T-helper 22 cell (primary cell): ENCODE results near the gene SLIT3.
"Not testable (repeated sequence)": the region's sequence is repeated elsewhere in the genome, so short reads cannot be mapped to it uniquely, and the experiment has no call there.

Experiments
- DNase-seq: peaks from one replicate; pipeline ENCODE4 v3.0.0-alpha.2; 2020; ENCODE audit warnings: low read depth

The SLIT3 gene

GRCh38 chr5:169219351-169219750 is 81.6 kb downstream of the SLIT3 start:
- DNase-seq: no peak

GRCh38 chr5:169218861-169219260 is 82.1 kb downstream of the SLIT3 start:
- DNase-seq: no peak

- DNase-seq: no peak
Measured at GRCh38 chr5:169218176-169218575, 82.8 kb downstream of the SLIT3 start.

GRCh38 chr5:169216866-169217265 is 84.1 kb downstream of the SLIT3 start:
- no peak for DNase-seq

- no peak for DNase-seq
Measured at GRCh38 chr5:169213479-169213878, 87.5 kb downstream of the SLIT3 start.

GRCh38 chr5:169211761-169212160 is 89.2 kb downstream of the SLIT3 start:
- DNase-seq: not testable (repeated sequence)

- DNase-seq: no peak
Measured at GRCh38 chr5:169204788-169205400, 96.0 kb downstream of the SLIT3 start.

- no peak for DNase-seq
Measured at GRCh38 chr5:169202969-169203368, 98.0 kb downstream of the SLIT3 start.

- no peak for DNase-seq
Measured at GRCh38 chr5:169201597-169201996, 99.3 kb downstream of the SLIT3 start.

GRCh38 chr5:169200125-169200778 is 100.7 kb downstream of the SLIT3 start:
- no peak for DNase-seq

- DNase-seq: no peak
Measured at GRCh38 chr5:169197343-169197742, 103.6 kb downstream of the SLIT3 start.

- no peak for DNase-seq
Measured at GRCh38 chr5:169196059-169196458, 104.9 kb downstream of the SLIT3 start.

- no peak for DNase-seq
Measured at GRCh38 chr5:169195601-169196000, 105.3 kb downstream of the SLIT3 start.

GRCh38 chr5:169192536-169192935 is 108.4 kb downstream of the SLIT3 start:
- no peak for DNase-seq

GRCh38 chr5:169190849-169191248 is 110.1 kb downstream of the SLIT3 start:
- DNase-seq: no peak

- no peak for DNase-seq
Measured at GRCh38 chr5:169185626-169186025, 115.3 kb downstream of the SLIT3 start.

- no peak for DNase-seq
Measured at GRCh38 chr5:169183576-169183975, 117.4 kb downstream of the SLIT3 start.

GRCh38 chr5:169182797-169183196 is 118.1 kb downstream of the SLIT3 start:
- DNase-seq: no peak

- DNase-seq: no peak
Measured at GRCh38 chr5:169181814-169182213, 119.1 kb downstream of the SLIT3 start.

GRCh38 chr5:169178754-169179153 is 122.2 kb downstream of the SLIT3 start:
- no peak for DNase-seq

- DNase-seq: no peak
Measured at GRCh38 chr5:169178274-169178673, 122.7 kb downstream of the SLIT3 start.

- DNase-seq: no peak
Measured at GRCh38 chr5:169176709-169177694, 123.9 kb downstream of the SLIT3 start.

- no peak for DNase-seq
Measured at GRCh38 chr5:169175733-169176132, 125.2 kb downstream of the SLIT3 start.
